Endothelial cell of umbilical vein (primary cell): ENCODE results near the gene NDUFB7. TPM values are rescaled to one million over a fixed set of nuclear protein-coding genes. Genes with fewer than 3 reads are reported as not detected.

Source experiments
- BruUV-seq: library from RNA; stranded (reverse); fragments of 400-500 nt; replicated peaks from 2 replicates; lab custom pipeline; 2021; lab: Mats Ljungman, UMichigan
- CTCF ChIA-PET: fragments of 300-600, 350-600 bp; sonication (Branson Sonifier 250); formaldehyde crosslinking; loops from one replicate; lab custom pipeline; 2021; ENCODE audit warnings: antibody characterized with exemption, inconsistent platforms; lab: Charles Lee
- POLR2A ChIA-PET: fragments of 300-600, 350-600 bp; sonication (Branson Sonifier 250); formaldehyde crosslinking; loops from one replicate; lab custom pipeline; 2021; ENCODE audit warnings: antibody characterized with exemption, inconsistent platforms; lab: Charles Lee
- DNase-seq: peaks from one replicate; pipeline ENCODE4 v3.0.0-alpha.2; 2011; ENCODE audit warnings: low read depth, low spot score
- FAIRE-seq: peaks from 2 replicates; lab custom pipeline; 2011; peaks lifted over from hg19 to GRCh38; lab: Jason Lieb, UNC
- H2AFZ ChIP-seq: 2 replicates; pipeline ENCODE4 v1.6.0; 2012; ENCODE audit warnings: low read depth, low read length, control low read depth, inconsistent platforms
- H3K27ac ChIP-seq: 2 replicates; pipeline ENCODE4 v1.5.1; 2011; ENCODE audit warnings: low read depth, mild to moderate bottlenecking, control low read depth, low read length, moderate library complexity; ENCODE audit not compliant: insufficient read depth
- H3K27me3 ChIP-seq, 2 experiments: 2 replicates each; pipeline versions ENCODE4 v1.6.0 to v1.6.1; 2011; ENCODE audit warnings: low read length in 2 of 2, mixed read lengths in 1 of 2; ENCODE audit not compliant: control insufficient read depth in 2 of 2, insufficient read depth in 2 of 2
- H3K36me3 ChIP-seq, 2 experiments: 2 replicates in 1 of 2; 3 replicates in 1 of 2; pipeline ENCODE4 v1.5.1; 2011; ENCODE audit warnings: low read length in 2 of 2, mild to moderate bottlenecking in 1 of 2, moderate library complexity in 1 of 2; ENCODE audit not compliant: control insufficient read depth in 2 of 2, insufficient read depth in 2 of 2; ENCODE audit errors: extremely low read depth in 1 of 2
- H3K4me1 ChIP-seq: 3 replicates; pipeline ENCODE4 v1.5.1; 2011; ENCODE audit warnings: mild to moderate bottlenecking, low read length; ENCODE audit not compliant: control insufficient read depth, insufficient read depth; ENCODE audit errors: extremely low read depth
- H3K4me2 ChIP-seq: 2 replicates; pipeline ENCODE4 v1.6.1; 2011; ENCODE audit warnings: low read length, control low read depth, mixed read lengths; ENCODE audit not compliant: insufficient read depth
- H3K4me3 ChIP-seq, 3 experiments: fragments of 200-600 bp in 1 of 3; sonication (generic), shearing (Covaris generic) in 1 of 3; replicated peaks in 1 of 3; 2 replicates each; pipeline ENCODE4 v1.5.1; 2011 to 2016; ENCODE audit warnings: control low read depth in 3 of 3, low read length in 3 of 3, mild to moderate bottlenecking in 2 of 3, inconsistent platforms in 1 of 3, low read depth in 1 of 3, moderate library complexity in 1 of 3; ENCODE audit not compliant: insufficient read depth in 1 of 3
- H3K79me2 ChIP-seq: 2 replicates; pipeline ENCODE4 v1.6.0; 2012; ENCODE audit warnings: low read length, inconsistent platforms; ENCODE audit not compliant: control insufficient read depth, insufficient read depth
- H3K9ac ChIP-seq: replicated peaks from 2 replicates; pipeline ENCODE3; 2011; ENCODE audit warnings: low read length, control low read depth; ENCODE audit not compliant: insufficient read depth; ENCODE audit errors: extremely low read depth
- H3K9me1 ChIP-seq: replicated peaks from 3 replicates; pipeline ENCODE4 v1.6.0; 2011; ENCODE audit warnings: mild to moderate bottlenecking, low read length; ENCODE audit not compliant: control insufficient read depth, insufficient read depth; ENCODE audit errors: extremely low read depth
- H3K9me3 ChIP-seq: replicated peaks from 2 replicates; pipeline ENCODE4 v1.5.1; 2012; ENCODE audit warnings: low read length, inconsistent platforms; ENCODE audit not compliant: control insufficient read depth, insufficient read depth
- H4K20me1 ChIP-seq: replicated peaks from 2 replicates; pipeline ENCODE3; 2011; ENCODE audit warnings: mild to moderate bottlenecking, low read length; ENCODE audit not compliant: control insufficient read depth, insufficient read depth; ENCODE audit errors: extremely low read depth
- CTCF ChIP-seq, 2 donors: IDR thresholded peaks; 1 replicate in 1 of 2; 2 replicates in 1 of 2; pipeline ENCODE4 v1.5.1; 2011; ENCODE audit warnings: low read length in 2 of 2, mild to moderate bottlenecking in 2 of 2, moderate library complexity in 2 of 2, control low read depth in 1 of 2, inconsistent platforms in 1 of 2, low read depth in 1 of 2; ENCODE audit not compliant: insufficient read depth in 1 of 2; ENCODE audit errors: extremely low read depth in 1 of 2
- EZH2 ChIP-seq: IDR thresholded peaks from 2 replicates; pipeline ENCODE4 v1.6.1; 2012; ENCODE audit warnings: borderline replicate concordance, low read depth, mild to moderate bottlenecking, moderate library complexity, low read length, inconsistent platforms; ENCODE audit not compliant: severe bottlenecking
- FOS ChIP-seq: IDR thresholded peaks from 2 replicates; pipeline ENCODE4 v1.6.1; 2011; ENCODE audit warnings: mild to moderate bottlenecking, low read length, moderate library complexity, borderline replicate concordance; ENCODE audit not compliant: insufficient read depth
- GATA2 ChIP-seq: IDR thresholded peaks from 2 replicates; pipeline ENCODE4 v1.7.0; 2011; ENCODE audit warnings: low read depth, mild to moderate bottlenecking, moderate library complexity, mixed read lengths, low read length; ENCODE audit not compliant: insufficient read length, insufficient read depth
- JUN ChIP-seq: IDR thresholded peaks from 2 replicates; pipeline ENCODE4 v1.6.1; 2011; ENCODE audit warnings: borderline replicate concordance, low read depth; ENCODE audit not compliant: insufficient read length, insufficient read depth
- MAX ChIP-seq: IDR thresholded peaks from 2 replicates; pipeline ENCODE4 v1.6.1; 2011; ENCODE audit not compliant: insufficient read depth, insufficient read length
- MYC ChIP-seq: IDR thresholded peaks from one replicate; pipeline ENCODE4 v1.6.1; 2011; ENCODE audit warnings: mild to moderate bottlenecking, low read depth, low read length
- POLR2A ChIP-seq: IDR thresholded peaks from 2 replicates; pipeline ENCODE4 v1.6.1; 2012; ENCODE audit warnings: low read depth, mild to moderate bottlenecking, control low read depth, low read length
- POLR2AphosphoS5 ChIP-seq: IDR thresholded peaks from 2 replicates; pipeline ENCODE4 v1.6.1; 2012; ENCODE audit warnings: low read depth, mild to moderate bottlenecking, control low read depth, low read length, moderate library complexity; ENCODE audit not compliant: insufficient read depth
- dilution Hi-C: fragments of 300-500 bp; cut with MboI; formaldehyde crosslinking; loops from one replicate; pipeline ENCODE4 v1.15.0; 2019; ENCODE audit warnings: low sequenced_read_pairs; ENCODE audit not compliant: extremely low pct_ligation_motif_present
- intact Hi-C: fragments of 100-400 bp; cut with micrococcal nuclease; formaldehyde crosslinking; loops from one replicate; pipeline ENCODE4 v1.10.0; 2022
- polyA plus RNA-seq, 4 experiments: library from polyadenylated mRNA; depleted of rRNA in 3 of 4; stranded (reverse) in 3 of 4; unstranded in 1 of 4; fragments of >200 nt; gene quantifications; 2 replicates each; pipeline versions ENCODE4 v1.2.1 to v1.2.3, GENCODE V29; 2011 to 2012; ENCODE audit warnings: missing spikeins in 1 of 4
- total RNA-seq: library from RNA; stranded (reverse); gene quantifications from 2 replicates; pipeline ENCODE4 v1.2.3, GENCODE V29; 2021

The NDUFB7 gene
- total and polyA plus RNA-seq, 2 donors (not counting 3 experiments of a cell fraction or from before 2014, with no cell fraction given) = 177 to 655 TPM

GRCh38 chr19:14545716-14546082 is 26.2 kb downstream of the NDUFB7 start:
- Histone ChIP-seq H3K79me2 (no peaks in the 10 kb centered on the region), H3K4me2 (no peak overlapping the region), H2AFZ (no peak overlapping the region), H3K4me3 (no peak overlapping the region), H3K27me3 (no peaks in the 10 kb centered on the region), H3K27ac (no peak overlapping the region), H3K4me1 (no peaks in the 10 kb centered on the region), H3K9me1 (no peaks in the 10 kb centered on the region), H3K9me3 (no peaks in the 10 kb centered on the region), H3K36me3 (peaks cover 0 to 1% of the 10 kb centered on the region in 2 experiments), H4K20me1 (no peaks in the 10 kb centered on the region), H3K9ac (no peak overlapping the region)
- no TSS peak for BruUV-seq
- ChIA-PET CTCF (interaction anchor here (1.2 kb wide), 1 partner anchor 11 kb away, joined by 3 read pairs; no protein-coding TSS in a partner anchor), POLR2A (no interaction called here)
- dilution Hi-C loops (no loop called here), intact Hi-C loops (no loop called here)
- TF ChIP-seq MAX = no peak
- TF ChIP-seq GATA2 = no peak
- TF ChIP-seq POLR2A = no peak
- no peak for TF ChIP-seq FOS
- no peak for TF ChIP-seq CTCF (IDR thresholded peaks at IDR 0.05; ENCODE audit: extremely low read depth in 1 of 2, insufficient read depth in 1 of 2, low read depth in 1 of 2, low read length in 2 of 2)
- no peak for TF ChIP-seq MYC
- no peak for TF ChIP-seq EZH2
- no peak for TF ChIP-seq POLR2AphosphoS5
- TF ChIP-seq JUN = no peak
- no peak for FAIRE-seq
- DNase-seq = no peak
